ENCODE results near the gene RNF43. TPM values are rescaled to one million over a fixed set of nuclear protein-coding genes. Genes with fewer than 3 reads are reported as not detected.

Gene RNF43
- polyA plus RNA-seq, 12 donors = 0.08 to 16.0 (median 0.15) TPM; not detected in 2

- DNase-seq = no peak
Measured at GRCh38 chr17:58382108-58382871, 35.0 kb downstream of the RNF43 start.

- DNase-seq = no peak
Measured at GRCh38 chr17:58381124-58382035, 36.0 kb downstream of the RNF43 start.

- DNase-seq = no peak
Measured at GRCh38 chr17:58380207-58381123, 36.9 kb downstream of the RNF43 start.

GRCh38 chr17:58379511-58379824 lies 37.9 kb downstream of the RNF43 start:
- DNase-seq = no peak

- no peak for DNase-seq
Measured at GRCh38 chr17:58378733-58379510, 38.4 kb downstream of the RNF43 start.

- DNase-seq = no peak
Measured at GRCh38 chr17:58377661-58378060, 39.7 kb downstream of the RNF43 start.

- no peak for DNase-seq
Measured at GRCh38 chr17:58377093-58377601, 40.2 kb downstream of the RNF43 start.

- DNase-seq = no peak
Measured at GRCh38 chr17:58376472-58377000, 40.8 kb downstream of the RNF43 start.

GRCh38 chr17:58375811-58376210 lies 41.5 kb downstream of the RNF43 start:
- DNase-seq = no peak

- DNase-seq = no peak
Measured at GRCh38 chr17:58375256-58375655, 42.1 kb downstream of the RNF43 start.

GRCh38 chr17:58373923-58374322 lies 43.4 kb downstream of the RNF43 start:
- no peak for DNase-seq

GRCh38 chr17:58373003-58373402 lies 44.3 kb downstream of the RNF43 start:
- DNase-seq = no peak

GRCh38 chr17:58371300-58371950 lies 45.9 kb downstream of the RNF43 start:
- no peak for DNase-seq

- DNase-seq = no peak
Measured at GRCh38 chr17:58370716-58371115, 46.6 kb downstream of the RNF43 start.

GRCh38 chr17:58370309-58370708 lies 47.0 kb downstream of the RNF43 start:
- DNase-seq = no peak

GRCh38 chr17:58369214-58370031 lies 47.9 kb downstream of the RNF43 start:
- DNase-seq = no peak

- no peak for DNase-seq
Measured at GRCh38 chr17:58368860-58369213, 48.5 kb downstream of the RNF43 start.
